GM12864 (cell line): ENCODE results near the gene RALGPS2.
"Not testable (repeated sequence)": the region's sequence is repeated elsewhere in the genome, so short reads cannot be mapped to it uniquely, and the experiment has no call there.

Source experiments
- DNase-seq: peaks from one replicate; pipeline ENCODE4 v3.0.0-alpha.2; 2011; ENCODE audit warnings: low read depth
- H3K4me3 ChIP-seq: 2 replicates; pipeline ENCODE4 v1.5.1; 2011; ENCODE audit warnings: mild to moderate bottlenecking, low read depth, low read length, control low read depth
- TF ChIP-seq, protein P1 (sequence below): IDR thresholded peaks from 2 replicates; pipeline ENCODE4 v1.5.1; 2011; ENCODE audit warnings: low read depth, mild to moderate bottlenecking, moderate library complexity, low read length, control low read depth, inconsistent platforms; ENCODE audit errors: missing control alignments

RALGPS2 gene

DNA sequence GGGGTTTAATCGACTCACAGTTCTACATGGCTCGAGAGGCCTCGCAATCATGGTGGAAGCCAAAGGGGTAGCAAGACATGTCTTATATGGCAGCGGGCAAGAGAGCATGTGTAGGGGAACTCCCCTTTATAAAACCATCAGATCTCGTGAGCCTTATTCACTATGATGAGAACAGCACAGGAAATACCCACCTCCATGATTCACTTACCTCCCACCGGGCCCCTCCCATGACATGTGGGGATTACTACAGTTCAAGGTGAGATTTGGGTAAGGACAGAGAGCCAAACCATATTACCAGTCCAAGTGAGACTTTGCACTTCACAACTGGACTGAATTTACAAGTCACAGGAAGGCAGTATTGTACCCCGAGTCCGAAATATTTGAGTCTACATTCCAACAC, 219.7 kb downstream of the RALGPS2 start:
- no peak for DNase-seq
- TF ChIP-seq, protein P1, sequence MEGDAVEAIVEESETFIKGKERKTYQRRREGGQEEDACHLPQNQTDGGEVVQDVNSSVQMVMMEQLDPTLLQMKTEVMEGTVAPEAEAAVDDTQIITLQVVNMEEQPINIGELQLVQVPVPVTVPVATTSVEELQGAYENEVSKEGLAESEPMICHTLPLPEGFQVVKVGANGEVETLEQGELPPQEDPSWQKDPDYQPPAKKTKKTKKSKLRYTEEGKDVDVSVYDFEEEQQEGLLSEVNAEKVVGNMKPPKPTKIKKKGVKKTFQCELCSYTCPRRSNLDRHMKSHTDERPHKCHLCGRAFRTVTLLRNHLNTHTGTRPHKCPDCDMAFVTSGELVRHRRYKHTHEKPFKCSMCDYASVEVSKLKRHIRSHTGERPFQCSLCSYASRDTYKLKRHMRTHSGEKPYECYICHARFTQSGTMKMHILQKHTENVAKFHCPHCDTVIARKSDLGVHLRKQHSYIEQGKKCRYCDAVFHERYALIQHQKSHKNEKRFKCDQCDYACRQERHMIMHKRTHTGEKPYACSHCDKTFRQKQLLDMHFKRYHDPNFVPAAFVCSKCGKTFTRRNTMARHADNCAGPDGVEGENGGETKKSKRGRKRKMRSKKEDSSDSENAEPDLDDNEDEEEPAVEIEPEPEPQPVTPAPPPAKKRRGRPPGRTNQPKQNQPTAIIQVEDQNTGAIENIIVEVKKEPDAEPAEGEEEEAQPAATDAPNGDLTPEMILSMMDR, result no peak
- no peak overlapping the region for H3K4me3 ChIP-seq

DNA sequence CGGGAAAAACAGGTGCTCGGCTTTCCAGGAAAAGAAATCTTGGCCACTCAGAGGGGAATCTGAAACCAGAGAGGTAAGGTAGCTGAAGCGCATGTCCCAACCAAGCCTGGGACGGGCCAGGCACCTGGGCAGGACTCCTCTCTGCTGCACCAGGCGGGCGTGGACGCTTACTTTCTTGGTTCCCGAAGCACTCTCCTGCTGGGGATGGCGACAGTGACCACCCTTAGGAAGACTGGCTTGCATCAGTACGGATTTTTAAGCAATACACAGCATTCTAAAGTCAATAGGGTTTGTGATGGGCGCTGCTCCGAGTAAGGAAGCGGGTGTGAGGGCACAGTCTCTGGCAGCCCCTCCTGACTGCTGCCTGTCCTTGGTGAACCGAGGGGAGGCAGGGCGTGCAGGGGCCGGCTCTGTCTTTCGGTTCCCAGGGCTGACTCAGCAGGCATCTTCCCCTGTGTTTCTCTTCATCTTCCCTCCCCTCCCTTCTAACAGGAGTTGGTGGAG, 220.8 kb downstream of the RALGPS2 start:
- no peak overlapping the region for H3K4me3 ChIP-seq
- TF ChIP-seq, protein P1, result no peak
- DNase-seq, result no peak

DNA sequence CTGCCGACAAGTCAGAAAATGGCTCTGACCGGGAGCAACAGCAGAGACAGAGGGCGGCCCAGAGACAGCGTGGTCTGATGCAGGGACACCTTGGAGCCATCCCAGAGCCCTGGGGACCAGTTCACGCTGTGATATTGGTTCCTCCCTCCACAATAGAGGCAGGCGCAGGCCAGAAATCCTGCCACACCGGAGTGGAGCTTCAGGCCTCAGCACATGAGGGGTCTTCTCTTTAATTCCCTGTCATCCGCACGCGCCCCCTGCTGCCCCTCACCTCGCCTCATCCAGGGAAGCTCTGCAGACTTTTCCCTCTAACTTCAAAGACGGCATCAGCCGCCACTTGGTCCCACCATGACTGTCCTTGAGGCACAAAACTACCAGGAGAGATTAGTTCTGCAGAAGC, 221.4 kb downstream of the RALGPS2 start:
- no peak overlapping the region for H3K4me3 ChIP-seq
- TF ChIP-seq, protein P1, result no peak

DNA sequence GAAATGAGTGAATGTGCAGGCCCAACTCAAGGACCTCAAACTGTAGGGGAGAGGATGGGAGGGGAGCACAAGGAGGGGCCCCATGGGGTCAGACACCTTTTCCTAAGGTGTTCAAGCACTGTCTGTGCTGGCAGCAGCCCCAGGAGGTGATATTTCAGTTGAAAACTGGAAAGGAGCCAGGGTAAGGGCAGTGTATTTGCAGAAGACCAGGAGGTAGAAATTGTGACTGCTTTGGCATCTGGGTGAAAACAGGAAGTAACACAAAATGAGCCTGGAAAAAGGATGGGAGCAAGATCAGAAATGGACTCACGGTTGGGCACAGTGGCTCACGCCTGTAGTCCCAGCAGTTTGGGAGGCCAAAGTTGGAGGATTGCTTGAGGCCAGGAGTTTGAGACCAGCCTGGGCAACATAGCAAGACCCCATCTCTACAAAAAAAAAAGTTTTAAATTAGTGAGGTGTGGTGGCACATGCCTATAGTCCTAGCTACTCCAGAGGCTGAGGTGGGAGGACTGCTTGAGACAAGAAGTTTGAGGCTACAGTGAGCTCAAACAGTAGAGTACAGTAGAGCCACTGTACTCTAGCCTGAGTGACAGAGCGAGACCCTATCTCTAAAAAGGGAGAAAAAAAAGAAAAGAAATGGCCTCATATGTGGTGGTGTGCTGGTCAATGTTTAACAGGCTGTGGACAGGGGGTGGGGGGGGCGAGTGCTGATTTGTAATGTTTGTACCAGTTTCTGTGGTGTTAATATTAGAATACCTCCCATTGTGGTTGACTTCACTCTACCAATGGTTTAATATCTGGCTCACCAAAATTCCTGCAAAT, 222.0 kb downstream of the RALGPS2 start:
- TF ChIP-seq, protein P1, result no peak
- DNase-seq, result no peak
- no peak overlapping the region for H3K4me3 ChIP-seq

More for the DNA sequence above, 221.4 kb downstream of the RALGPS2 start:
- DNase-seq, result no peak

DNA sequence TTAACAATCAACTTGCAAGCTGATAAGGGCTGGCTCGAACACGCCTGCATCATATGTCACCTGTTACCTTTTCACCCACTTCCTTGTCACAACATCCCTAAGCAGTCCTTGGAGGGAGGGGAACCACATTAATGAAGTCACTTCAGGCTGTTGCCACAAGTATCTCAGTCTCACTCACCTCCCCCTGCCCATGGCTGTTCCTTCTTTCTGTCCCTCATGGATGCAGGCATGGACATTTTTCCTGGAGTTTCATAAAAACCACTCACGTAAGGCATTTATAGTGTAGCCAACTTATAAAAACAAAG, 222.6 kb downstream of the RALGPS2 start:
- no peak overlapping the region for H3K4me3 ChIP-seq
- TF ChIP-seq, protein P1, result no peak
- no peak for DNase-seq

DNA sequence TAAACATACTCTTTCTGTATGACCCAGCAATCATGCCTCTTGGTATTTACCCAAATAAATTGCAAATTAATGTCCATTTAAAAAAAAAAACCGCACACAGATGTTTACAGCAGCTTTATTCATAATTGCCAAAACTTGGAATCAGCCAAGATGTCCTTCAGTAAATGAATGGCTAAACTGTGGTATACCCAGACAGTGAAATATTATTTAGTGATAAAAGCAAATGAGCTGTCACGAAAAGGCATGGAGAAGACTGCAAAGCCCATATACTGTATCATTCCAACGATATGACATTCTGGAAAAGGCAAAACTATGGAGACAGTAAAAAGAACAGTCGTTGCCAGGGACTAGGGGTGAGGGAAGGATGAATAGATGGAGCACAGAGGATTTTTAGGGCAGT, 223.6 kb downstream of the RALGPS2 start:
- H3K4me3 ChIP-seq, result no peak overlapping the region
- no peak for DNase-seq
- TF ChIP-seq, protein P1, result no peak

DNA sequence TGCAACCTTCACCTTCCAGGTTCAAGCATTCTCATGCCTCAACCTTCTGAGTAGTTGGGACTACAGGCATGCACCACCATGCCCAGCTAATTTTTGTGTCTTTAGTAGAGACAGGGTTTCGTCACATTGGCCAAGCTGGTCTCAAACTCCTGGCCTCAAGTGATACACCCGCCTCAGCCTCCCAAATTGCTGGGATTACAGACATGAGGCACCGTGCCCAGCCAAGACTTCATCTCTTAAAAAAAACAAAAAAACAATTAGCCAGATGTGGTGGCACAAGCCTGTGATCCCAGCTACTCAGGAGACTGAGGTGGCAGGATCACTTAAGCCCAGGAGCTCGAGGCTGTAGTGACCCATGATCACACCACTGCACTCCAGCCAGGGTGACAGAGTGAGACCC, 224.8 kb downstream of the RALGPS2 start:
- H3K4me3 ChIP-seq, DNase-seq: not testable (repeated sequence)
